H1 (cell line): ENCODE results near the gene FOXC2. TPM values are rescaled to one million over a fixed set of nuclear protein-coding genes. Genes with fewer than 3 reads are reported as not detected.

Experiments
- CTCF ChIA-PET: fragments of 300-600 bp; sonication (Branson Sonifier 250); formaldehyde crosslinking; loops from one replicate; lab custom pipeline; 2021; ENCODE audit not compliant: partially characterized antibody; lab: Charles Lee
- POLR2A ChIA-PET: fragments of 300-600 bp; sonication (Branson Sonifier 250); formaldehyde crosslinking; loops from one replicate; lab custom pipeline; 2021; ENCODE audit warnings: inconsistent platforms; ENCODE audit not compliant: partially characterized antibody; lab: Charles Lee
- DNase-seq, 2 experiments: peaks; one replicate each; pipeline versions ENCODE4 v3.0.0 to v3.0.0-alpha.2; 2010 to 2022; ENCODE audit warnings: low spot score in 2 of 2, low read depth in 1 of 2, mixed read lengths in 1 of 2
- FAIRE-seq: peaks from 2 replicates; lab custom pipeline; 2011; peaks lifted over from hg19 to GRCh38; lab: Jason Lieb, UNC
- H2AFZ ChIP-seq: 2 replicates; pipeline ENCODE4 v1.8.1; 2012; ENCODE audit warnings: low read length, inconsistent platforms
- H2AK5ac ChIP-seq: 2 replicates; pipeline ENCODE4 v1.6.1; 2013; ENCODE audit warnings: low read depth, low read length
- H2BK120ac ChIP-seq: replicated peaks from 2 replicates; pipeline ENCODE3; 2013; ENCODE audit warnings: low read depth, low read length, inconsistent platforms
- H2BK12ac ChIP-seq: 2 replicates; pipeline ENCODE4 v1.6.1; 2013; ENCODE audit warnings: low read depth, low read length
- H2BK15ac ChIP-seq: 2 replicates; pipeline ENCODE4 v1.6.1; 2013; ENCODE audit warnings: low read length
- H2BK20ac ChIP-seq: 2 replicates; pipeline ENCODE4 v1.6.1; 2013; ENCODE audit warnings: low read length
- H2BK5ac ChIP-seq: 2 replicates; pipeline ENCODE4 v1.6.1; 2013; ENCODE audit warnings: low read depth, low read length
- H3K14ac ChIP-seq: 2 replicates; pipeline ENCODE4 v1.6.1; 2013; ENCODE audit warnings: inconsistent platforms; ENCODE audit not compliant: insufficient read length
- H3K18ac ChIP-seq: 2 replicates; pipeline ENCODE4 v1.6.1; 2013; ENCODE audit warnings: low read length; ENCODE audit errors: extremely low read depth
- H3K23ac ChIP-seq: 2 replicates; pipeline ENCODE4 v1.6.1; 2013; ENCODE audit warnings: inconsistent platforms; ENCODE audit not compliant: insufficient read length
- H3K23me2 ChIP-seq: 2 replicates; pipeline ENCODE4 v1.6.1; 2013; ENCODE audit warnings: low read depth, low read length
- H3K27ac ChIP-seq: 2 replicates; pipeline ENCODE4 v1.6.1; 2011; ENCODE audit warnings: low read depth, low read length, inconsistent platforms
- H3K27me3 ChIP-seq, 4 experiments: replicated peaks in 1 of 4; 1 replicate in 1 of 4; 2 replicates in 3 of 4; pipeline versions ENCODE4 v1.6.1 to v1.8.1; 2011 to 2013; ENCODE audit warnings: low read length in 3 of 4, mild to moderate bottlenecking in 3 of 4, inconsistent platforms in 2 of 4, mixed read lengths in 2 of 4, moderate library complexity in 1 of 4; ENCODE audit not compliant: control insufficient read depth in 3 of 4, insufficient read depth in 3 of 4; ENCODE audit errors: extremely low read depth in 1 of 4
- H3K36me3 ChIP-seq, 4 experiments: 2 replicates each; pipeline versions ENCODE4 v1.6.1 to v1.8.1; 2011 to 2013; ENCODE audit warnings: mild to moderate bottlenecking in 4 of 4, low read length in 3 of 4, moderate library complexity in 2 of 4, control low read depth in 1 of 4, inconsistent platforms in 1 of 4; ENCODE audit not compliant: insufficient read depth in 4 of 4, control insufficient read depth in 2 of 4
- H3K4ac ChIP-seq: replicated peaks from 2 replicates; pipeline ENCODE3; 2013; ENCODE audit warnings: low read length, low read depth, mixed read lengths, inconsistent platforms; ENCODE audit not compliant: insufficient read length
- H3K4me1 ChIP-seq, 4 experiments: replicated peaks in 1 of 4; 1 replicate in 1 of 4; 2 replicates in 3 of 4; pipeline versions ENCODE4 v1.6.1 to v1.8.1; 2011 to 2013; ENCODE audit warnings: low read length in 3 of 4, inconsistent platforms in 2 of 4, mixed read lengths in 1 of 4; ENCODE audit not compliant: insufficient read depth in 4 of 4, control insufficient read depth in 3 of 4
- H3K4me2 ChIP-seq, 2 experiments: 2 replicates each; pipeline versions ENCODE4 v1.6.1 to v1.8.1; 2011 to 2013; ENCODE audit warnings: low read depth in 2 of 2, low read length in 2 of 2, control low read depth in 1 of 2, inconsistent platforms in 1 of 2, mild to moderate bottlenecking in 1 of 2; ENCODE audit not compliant: insufficient read depth in 1 of 2
- H3K4me3 ChIP-seq, 4 experiments: fragments of 200-600, 300-600 bp in 1 of 4; sonication (generic), shearing (Covaris generic), sonication (Bioruptor Twin) in 1 of 4; 2 replicates each; pipeline versions ENCODE4 v1.5.1 to v1.8.1; 2011 to 2016; ENCODE audit warnings: low read length in 4 of 4, low read depth in 3 of 4, control low read depth in 2 of 4, inconsistent platforms in 2 of 4, mild to moderate bottlenecking in 2 of 4, mixed read lengths in 1 of 4, moderate library complexity in 1 of 4; ENCODE audit not compliant: insufficient read depth in 2 of 4; ENCODE audit errors: extremely low read depth in 1 of 4
- H3K56ac ChIP-seq: replicated peaks from 2 replicates; pipeline ENCODE3; 2013; ENCODE audit warnings: low read depth, mild to moderate bottlenecking, mixed read lengths, low read length, inconsistent platforms; ENCODE audit not compliant: insufficient read length
- H3K79me1 ChIP-seq: 2 replicates; pipeline ENCODE4 v1.6.1; 2013; ENCODE audit warnings: low read depth, low read length, control low read depth
- H3K79me2 ChIP-seq, 2 experiments: 2 replicates each; pipeline versions ENCODE4 v1.6.1 to v1.8.1; 2012 to 2013; ENCODE audit warnings: low read length in 2 of 2, mild to moderate bottlenecking in 2 of 2, inconsistent platforms in 1 of 2; ENCODE audit not compliant: insufficient read depth in 2 of 2, control insufficient read depth in 1 of 2
- H3K9ac ChIP-seq, 4 experiments: replicated peaks in 1 of 4; 1 replicate in 1 of 4; 2 replicates in 3 of 4; pipeline versions ENCODE4 v1.6.1 to v1.8.1; 2011 to 2013; ENCODE audit warnings: low read depth in 3 of 4, low read length in 3 of 4, control low read depth in 2 of 4, mild to moderate bottlenecking in 2 of 4, moderate library complexity in 2 of 4, inconsistent platforms in 1 of 4; ENCODE audit errors: extremely low read depth in 1 of 4
- H3K9me3 ChIP-seq, 2 experiments: 2 replicates each; pipeline versions ENCODE4 v1.6.1 to v1.8.1; 2012 to 2013; ENCODE audit warnings: mild to moderate bottlenecking in 2 of 2, moderate library complexity in 2 of 2, control low read depth in 1 of 2, inconsistent platforms in 1 of 2, low read depth in 1 of 2, low read length in 1 of 2, mixed read lengths in 1 of 2; ENCODE audit not compliant: insufficient read depth in 2 of 2
- H4K20me1 ChIP-seq, 2 experiments: replicated peaks in 1 of 2; 2 replicates each; pipeline versions ENCODE3 to v1.8.1; 2011 to 2013; ENCODE audit warnings: inconsistent platforms in 2 of 2, low read length in 2 of 2, mild to moderate bottlenecking in 1 of 2; ENCODE audit not compliant: insufficient read depth in 2 of 2, control insufficient read depth in 1 of 2
- H4K5ac ChIP-seq: 2 replicates; pipeline ENCODE4 v1.6.1; 2013; ENCODE audit warnings: low read length, low read depth, mixed read lengths, inconsistent platforms; ENCODE audit not compliant: insufficient read length
- H4K8ac ChIP-seq: 2 replicates; pipeline ENCODE4 v1.8.0; 2013; ENCODE audit warnings: mild to moderate bottlenecking, moderate library complexity, low read length, inconsistent platforms; ENCODE audit not compliant: insufficient read depth; ENCODE audit errors: extremely low read depth
- H4K91ac ChIP-seq: replicated peaks from 2 replicates; pipeline ENCODE3; 2013; ENCODE audit warnings: low read length, mixed read lengths, inconsistent platforms; ENCODE audit not compliant: insufficient read length
- NANOG ChIP-seq: IDR thresholded peaks from 2 replicates; pipeline ENCODE4 v1.6.1; 2011; ENCODE audit warnings: low read length, low read depth, mild to moderate bottlenecking, inconsistent platforms; ENCODE audit not compliant: insufficient read depth, poor library complexity, severe bottlenecking
- POLR2AphosphoS5 ChIP-seq: IDR thresholded peaks from 2 replicates; pipeline ENCODE4 v1.6.1; 2011; ENCODE audit warnings: low read depth, low read length
- RBBP5 ChIP-seq: IDR thresholded peaks from 2 replicates; pipeline ENCODE4 v1.7.1; 2012; ENCODE audit warnings: low read depth, mild to moderate bottlenecking, inconsistent platforms, low read length, moderate library complexity, borderline replicate concordance
- SP4 ChIP-seq: IDR thresholded peaks from 2 replicates; pipeline ENCODE4 v1.6.1; 2012; ENCODE audit warnings: low read length, inconsistent platforms
- TBP ChIP-seq: IDR thresholded peaks from 2 replicates; pipeline ENCODE4 v1.6.1; 2011; ENCODE audit warnings: low read depth, low read length, improper control_type of control experiment
- WGBS, 2 experiments: shearing (Covaris generic) in 1 of 2; methylation state at CpG; one replicate each; pipeline versions ENCODE4 v1.1.6 to v1.1.7; 2013 to 2015; ENCODE audit warnings: low lambda C conversion rate in 2 of 2, mixed read lengths in 2 of 2, inconsistent platforms in 1 of 2, low coverage in 1 of 2, missing lambda C conversion rate in 1 of 2; ENCODE audit not compliant: insufficient replicate concordance in 2 of 2, insufficient coverage in 1 of 2, insufficient read length in 1 of 2; ENCODE audit errors: extremely low coverage in 1 of 2, missing lambda C conversion rate in 1 of 2; 5-methylcytosine and 5-hydroxymethylcytosine counted together
- polyA plus RNA-seq, 7 experiments: library from polyadenylated mRNA; depleted of rRNA in 3 of 7; stranded (reverse) in 5 of 7; unstranded in 2 of 7; fragments of >200 nt in 5 of 7; fragments of 200-250 nt in 2 of 7; gene quantifications; 1 replicate in 5 of 7; 2 replicates in 1 of 7; 4 replicates in 1 of 7; pipeline versions ENCODE4 v1.2.1 to v1.2.3, GENCODE V29; 2011 to 2013; ENCODE audit warnings: missing spikeins in 2 of 7, mixed read lengths in 2 of 7
- total RNA-seq: library from RNA; stranded (reverse); fragmentation: NEBNext Ultra II Directional; extraction: Animal tissue kit (Norgen Biotek cat#: 25700); gene quantifications from 2 replicates; pipeline ENCODE4 v1.2.1, GENCODE V29; 2021

FOXC2 gene
- total and polyA plus RNA-seq, 2 of the 8 experiments (the other 6 are each of a cell fraction or from before 2014, with no cell fraction given): 0.09 TPM; not detected in 1

DNA sequence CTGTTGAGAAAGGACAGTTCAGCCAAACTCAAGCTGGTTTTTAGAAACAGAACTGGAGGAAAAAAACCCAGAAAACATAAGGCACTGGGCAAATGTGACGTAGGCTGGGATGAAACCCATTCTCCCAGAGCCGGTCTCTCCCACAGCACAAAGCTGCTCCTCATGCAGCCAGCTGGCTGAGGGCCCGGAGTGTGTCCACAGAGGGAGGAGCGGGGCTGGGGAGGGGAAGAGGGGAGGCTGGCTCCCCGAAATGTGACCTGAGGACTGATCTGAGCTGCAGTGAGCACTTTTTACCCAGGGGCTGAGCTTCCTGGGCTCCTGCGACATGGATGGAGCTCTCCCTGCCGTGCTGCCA, 35.5 kb upstream of the FOXC2 start:
- FAIRE-seq (no peak), DNase-seq (no peak)
- Histone ChIP-seq H4K5ac (no peak overlapping the region), H3K56ac (no peak overlapping the region), H3K4me3 (no peak overlapping the region), H3K79me1 (no peaks in the 10 kb centered on the region), H3K4me1 (no peaks in the 10 kb centered on the region), H3K27ac (no peak overlapping the region), H2BK12ac (no peak overlapping the region), H3K4ac (no peak overlapping the region), H2BK15ac (no peak overlapping the region), H4K20me1 (no peaks in the 10 kb centered on the region), H2BK20ac (no peak overlapping the region), H2AFZ (no peak overlapping the region), H3K4me2 (no peak overlapping the region), H3K79me2 (no peaks in the 10 kb centered on the region), H4K8ac (no peak overlapping the region), H3K27me3 (no peaks in the 10 kb centered on the region), H3K23me2 (no peaks in the 10 kb centered on the region), H3K23ac (no peak overlapping the region), H3K9ac (peak overlapping the region in 1 of 4 experiments; percentile 7; a peak in 1 of 7 replicates), H2BK120ac (no peak overlapping the region), H3K14ac (no peak overlapping the region), H2AK5ac (no peak overlapping the region), H3K36me3 (no peaks in the 10 kb centered on the region), H4K91ac (no peak overlapping the region), H3K9me3 (peaks cover 3 to 12% of the 10 kb centered on the region in 2 experiments; a peak in 2 of 4 replicates), H3K18ac (no peak overlapping the region), H2BK5ac (no peak overlapping the region)
- ChIA-PET POLR2A (no interaction called here), CTCF (interaction anchor here (0.9 to 2.4 kb wide), 2 partner anchors 10 to 12 kb away, joined by 3 to 16 read pairs; no protein-coding TSS in a partner anchor)
- WGBS, 2 experiments: 92% methylated on average over 3 of the region's 7 CpGs; no CpG with 5 or more reads in 1 of the 2 experiments
- TF ChIP-seq POLR2AphosphoS5 (no peak), NANOG (no peak), SP4 (no peak), RBBP5 (no peak), TBP (no peak)
